Heart right ventricle (tissue), 16 donors: ENCODE data around the gene ORAI3. TPM values are rescaled to one million over a fixed set of nuclear protein-coding genes. Genes with fewer than 3 reads are reported as not detected.
A peak's percentile ranks its signal among the peaks of the same experiment; 100 is the strongest.

Experiments used
- ATAC-seq, 8 donors: fragments of 200-7000 bp; cut with Tn5 transposase; one replicate each; pipeline ENCODE4 v1.9.1; 2020; ENCODE audit warnings: mild to moderate bottlenecking in 8 of 8, moderate library complexity in 8 of 8, moderate number of reproducible peaks in 1 of 8
- DNase-seq, 2 donors: peaks; one replicate each; pipeline ENCODE4 v3.0.0-alpha.2; 2020
- H3K27ac ChIP-seq, 10 donors: fragments of 200-600 bp; sonication (generic) in 2 of 10; one replicate each; pipeline versions ENCODE4 v1.5.0 to v1.8.0; 2020 to 2022; ENCODE audit warnings: mild to moderate bottlenecking in 3 of 10
- H3K27me3 ChIP-seq, 7 donors: fragments of 200-600 bp; one replicate each; pipeline ENCODE4 v1.8.0; 2021 to 2022; ENCODE audit warnings: mild to moderate bottlenecking in 2 of 7
- H3K36me3 ChIP-seq, 9 donors: fragments of 200-600 bp; sonication (generic) in 1 of 9; one replicate each; pipeline versions ENCODE4 v1.5.0 to v1.8.0; 2020 to 2022; ENCODE audit warnings: mild to moderate bottlenecking in 2 of 9
- H3K4me1 ChIP-seq, 9 donors: fragments of 200-600 bp; sonication (generic) in 1 of 9; one replicate each; pipeline versions ENCODE4 v1.5.0 to v1.8.0; 2020 to 2022; ENCODE audit warnings: mild to moderate bottlenecking in 4 of 9
- H3K4me3 ChIP-seq, 10 donors: fragments of 200-600 bp; sonication (generic) in 2 of 10; one replicate each; pipeline versions ENCODE4 v1.5.0 to v1.8.0; 2020 to 2022; ENCODE audit warnings: mild to moderate bottlenecking in 7 of 10, moderate library complexity in 2 of 10
- H3K9me3 ChIP-seq, 11 donors: fragments of 200-600 bp in 10 of 11; sonication (generic) in 2 of 11; one replicate each; pipeline versions ENCODE4 v1.5.0 to v1.8.0; 2013 to 2022; ENCODE audit warnings: mild to moderate bottlenecking in 2 of 11, control low read depth in 1 of 11, moderate library complexity in 1 of 11
- CTCF ChIP-seq, 9 donors: fragments of 200-600 bp; sonication (generic) in 2 of 9; IDR thresholded peaks; one replicate each; pipeline versions ENCODE4 v1.5.0 to v1.8.0; 2021 to 2022; ENCODE audit warnings: antibody characterized with exemption in 9 of 9, mild to moderate bottlenecking in 5 of 9, moderate library complexity in 1 of 9
- WGBS, 2 donors: extraction: QIAGEN DNeasy Blood & Tissue Kit; methylation state at CpG; one replicate each; pipeline ENCODE4 v1.1.7; 2013; ENCODE audit warnings: inconsistent platforms in 1 of 2; 5-methylcytosine and 5-hydroxymethylcytosine counted together
- intact Hi-C, 10 donors: fragments of 100-400 bp; cut with DNase I; formaldehyde crosslinking; loops; one replicate each; pipeline versions ENCODE4 v1.11.1 to v1.14.2; 2022
- polyA plus RNA-seq, 2 donors: library from polyadenylated mRNA; stranded (reverse); fragments of 200-250 nt; gene quantifications; one replicate each; pipeline ENCODE4 v1.2.3, GENCODE V29; 2013
- total RNA-seq, 10 donors: library from RNA; stranded (reverse); fragmentation: NEBNext Ultra II Directional in 3 of 10; extraction: Animal tissue kit (Norgen Biotek cat#: 25700) in 3 of 10; gene quantifications; one replicate each; pipeline versions ENCODE4 v1.2.1 to v1.2.4, GENCODE V29; 2021 to 2023
- donor health status: Arrhythmogenic right ventricular cardiomyopathy.
- donor health status: ischemic (EF 13 %, LVEDD 7.1; RV severe dilation, severe dysfunction).
- donor health status: healthy with polysubstance abuse.
- donor health status: DM: no; HTN: yes; CAD: no.
- donor health status: DM: no; HTN: no; CAD: no.
- donor health status: ischemic (EF 25% LVEDD 6.9; RV normal size, moderate dysfunction).
- donor health status: ischemic (EF 25% LVEDD 5.7; RV mildly dilated, moderate dysfunction).
- donor health status: healthy.
- donor health status: DM: yes; HTN: yes; CAD: no.
- donor health status: Ischemic cardiomyopathy.
- donor health status: ischemic (EF 35%, LVEDD 5.7; RV mildly dilated, moderate dysfunction).
- donor health status: nonischemic (EF 11% LVEDD 7.7; RV severe dilation, severe dysfunction).
- donor health status: DM: yes; HTN: yes; CAD: no.
- donor health status: PGD.
- donor health status: ischemic (EF 29% LVEDD 5.4; RV normal size, mild dysfunction).
- donor health status: nonischemic (EF 23%, LVEDD 6.1; RV moderate dilation, normal function).

ORAI3 gene
- total and polyA plus RNA-seq, 12 donors, result 7.8 to 19.8 (median 11.4) TPM

DNA sequence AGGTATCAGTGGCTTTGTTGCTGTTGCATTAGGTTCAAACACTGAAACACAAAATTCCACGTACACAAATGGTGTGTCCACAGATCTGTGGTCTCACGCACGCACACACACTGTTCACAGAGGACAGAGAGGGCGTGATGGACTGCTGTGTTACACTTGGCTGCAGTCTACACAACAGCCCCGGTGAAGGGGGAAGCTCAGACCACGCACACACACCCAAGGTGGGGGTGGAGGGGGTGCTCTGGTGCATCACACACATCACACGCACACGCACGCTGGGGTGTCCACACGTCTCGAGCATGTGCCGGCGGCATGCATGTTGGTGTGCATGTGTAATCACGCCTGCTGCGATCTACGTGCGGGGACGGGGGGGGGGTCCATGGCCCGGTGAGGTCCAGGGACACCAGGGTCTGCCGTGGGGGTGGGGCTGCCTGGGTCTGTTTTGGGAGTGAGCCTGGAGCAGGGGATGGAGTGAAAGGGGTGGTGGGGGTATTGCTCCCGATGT, 43.5 kb downstream of the ORAI3 start:
- no peaks in the 10 kb centered on the region for H3K9me3 ChIP-seq
- intact Hi-C loops, result loop anchor here in 2 of 10 donors (5.0 to 10.0 kb wide), 2 partner anchors 40 to 152 kb away; partner anchors contain the start of gene STX4 (in 1 of the 2)
- no peak overlapping the region for H3K4me3 ChIP-seq
- peaks cover 0 to 12% (median 0%) of the 10 kb centered on the region in 9 donors for H3K36me3 ChIP-seq
- H3K4me1 ChIP-seq, result peaks cover 4 to 17% (median 7%) of the 10 kb centered on the region in 9 donors
- DNase-seq (no peak), ATAC-seq (no peak)
- 84 to 86% methylated on average over 21 of the region's 21 CpGs for WGBS, 2 donors
- H3K27me3 ChIP-seq, result no peaks in the 10 kb centered on the region
- no peak for TF ChIP-seq CTCF (IDR thresholded peaks at IDR 0.05)
- H3K27ac ChIP-seq, result no peak overlapping the region

DNA sequence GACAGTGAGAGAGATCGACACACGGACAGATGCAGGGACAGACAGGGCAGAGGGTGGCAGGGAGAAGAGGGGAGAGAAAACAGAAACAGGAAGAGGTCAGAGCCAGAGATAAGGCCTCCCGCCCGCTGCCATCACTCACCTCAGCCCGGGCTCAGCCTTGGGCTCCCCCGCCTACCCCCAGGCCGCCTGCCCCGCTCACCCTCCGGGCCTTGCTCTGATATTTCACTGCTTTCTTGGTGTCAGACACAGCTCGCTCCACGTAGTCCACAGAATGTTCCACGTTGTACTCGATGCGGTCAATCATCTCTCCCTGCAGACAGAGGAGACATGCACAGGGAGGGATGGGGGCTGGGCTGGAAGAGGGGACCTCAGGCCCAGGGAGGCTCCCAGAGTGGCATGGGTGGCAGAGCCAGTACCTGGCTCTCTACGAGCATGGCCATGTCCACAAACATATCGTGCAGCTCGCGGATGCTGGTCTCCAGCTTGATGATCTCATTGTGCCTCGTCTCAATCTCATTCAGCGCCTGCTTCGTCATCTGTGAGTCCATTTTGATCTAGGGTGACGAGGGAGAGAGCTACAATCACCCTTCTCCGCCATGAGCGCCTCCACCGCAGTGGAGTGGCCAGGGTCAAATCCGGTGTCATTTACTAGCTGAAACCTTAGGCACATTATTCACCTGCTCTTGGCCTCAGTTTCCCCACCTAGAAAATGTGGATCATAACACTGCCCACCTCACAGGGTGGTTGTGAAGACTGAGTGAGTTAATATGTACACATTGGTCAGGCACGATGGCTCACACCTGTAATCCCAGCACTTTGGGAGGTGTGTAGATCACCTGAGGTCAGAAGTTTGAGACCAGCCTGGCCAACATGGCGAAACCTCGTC, 44.3 kb downstream of the ORAI3 start:
- no peak for TF ChIP-seq CTCF (IDR thresholded peaks at IDR 0.05)
- peaks cover 4 to 26% (median 12%) of the 10 kb centered on the region in 9 donors for H3K4me1 ChIP-seq
- H3K9me3 ChIP-seq, result no peaks in the 10 kb centered on the region
- no peak overlapping the region for H3K27ac ChIP-seq
- intact Hi-C loops, result loop anchor here in 2 of 10 donors (5.0 to 10.0 kb wide), 2 partner anchors 39 to 152 kb away; partner anchors contain the start of gene STX4 (in 1 of the 2)
- no peaks in the 10 kb centered on the region for H3K27me3 ChIP-seq
- WGBS, 2 donors, result 68 to 76% methylated on average over 29 of the region's 29 CpGs
- ATAC-seq (no peak), DNase-seq (no peak)
- peaks cover 0 to 3% (median 0%) of the 10 kb centered on the region in 9 donors for H3K36me3 ChIP-seq
- H3K4me3 ChIP-seq, result no peak overlapping the region

DNA sequence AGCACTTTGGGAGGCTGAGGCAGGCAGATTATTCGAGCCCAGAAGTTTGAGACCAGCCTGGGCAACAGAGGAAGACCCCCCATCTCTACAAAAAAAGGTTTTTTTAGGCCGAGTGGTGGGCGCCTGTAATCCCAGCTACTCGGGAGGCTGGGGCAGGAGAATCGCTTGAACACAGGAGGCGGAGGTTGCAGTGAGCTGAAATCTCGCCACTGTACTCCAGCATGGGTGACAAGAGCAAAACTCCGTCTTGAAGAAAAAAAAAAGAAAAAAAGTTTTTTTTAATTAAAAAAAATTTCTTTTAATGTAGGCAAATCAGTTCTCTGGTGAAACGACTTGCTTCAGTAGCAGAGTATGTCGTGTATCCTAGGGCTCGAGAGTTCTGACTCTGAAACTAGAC, 47.1 kb downstream of the ORAI3 start:
- intact Hi-C loops, result loop anchor here in 3 of 10 donors (5.0 to 10.0 kb wide), 3 partner anchors 76 to 446 kb away; partner anchors contain the start of genes ZNF646 (in 1 of the 3), ZNF668 (in 1 of the 3) and ZNF843 (in 1 of the 3)
- H3K36me3 ChIP-seq, result no peaks in the 10 kb centered on the region
- no peak for ATAC-seq
- WGBS, 2 donors, result 85 to 86% methylated on average over 11 of the region's 11 CpGs
- H3K9me3 ChIP-seq, result no peaks in the 10 kb centered on the region
- H3K4me3 ChIP-seq, result peak overlapping the region in 2 of 10 donors; percentile 61 to 64
- H3K27me3 ChIP-seq, result no peaks in the 10 kb centered on the region
- no peak for DNase-seq
- TF ChIP-seq CTCF (IDR thresholded peaks at IDR 0.05), result no peak
- peak overlapping the region in 6 of 10 donors; percentile 39 to 88 (median 66) for H3K27ac ChIP-seq
- H3K4me1 ChIP-seq, result peaks cover 4 to 28% (median 16%) of the 10 kb centered on the region in 9 donors

DNA sequence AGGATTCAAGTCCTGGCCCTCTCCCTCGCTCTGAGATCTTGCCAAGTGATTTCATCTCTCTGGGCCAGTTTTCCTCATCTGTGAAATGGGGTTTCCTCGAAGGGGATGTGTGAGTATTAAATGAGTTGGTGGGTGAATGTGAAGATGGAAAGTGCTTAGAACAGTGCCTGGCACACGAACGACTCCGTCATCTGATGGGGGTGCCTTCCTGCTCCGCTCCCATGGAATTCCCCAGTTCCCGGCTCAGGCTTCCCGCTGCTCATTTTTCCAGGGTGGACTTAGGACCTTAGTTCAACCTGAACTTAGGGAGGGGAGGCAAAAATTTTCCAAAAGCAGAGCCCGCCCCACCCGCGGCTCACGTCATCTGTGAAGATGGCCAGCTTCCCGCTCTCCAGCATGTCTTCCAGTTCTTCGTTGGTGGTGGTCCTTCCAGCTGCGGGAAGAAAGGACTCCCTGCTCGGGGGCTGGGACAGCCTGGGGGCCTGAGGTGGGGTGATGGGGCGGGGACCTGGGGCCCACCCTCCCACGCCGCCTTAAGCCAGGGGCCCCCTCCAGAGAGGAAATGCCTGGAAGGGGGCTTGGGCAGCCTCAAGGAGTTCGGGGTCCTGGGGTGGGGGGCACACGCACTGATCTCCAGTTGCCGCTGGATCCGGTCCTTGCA, 47.6 kb downstream of the ORAI3 start:
- ATAC-seq, result peak in 7 of 8 donors; percentile 6 to 66 (median 22)
- TF ChIP-seq CTCF (IDR thresholded peaks at IDR 0.05), result no peak
- intact Hi-C loops, result loop anchor here in 3 of 10 donors (5.0 to 10.0 kb wide), 3 partner anchors 76 to 446 kb away; partner anchors contain the start of genes ZNF646 (in 1 of the 3), ZNF668 (in 1 of the 3) and ZNF843 (in 1 of the 3)
- no peaks in the 10 kb centered on the region for H3K9me3 ChIP-seq
- H3K27me3 ChIP-seq, result no peaks in the 10 kb centered on the region
- peak overlapping the region; percentile 38 to 64 (median 60) for H3K4me3 ChIP-seq
- DNase-seq, result no peak
- WGBS, 2 donors, result 26 to 30% methylated on average over 21 to 23 of the region's 23 CpGs
- peak overlapping the region in 9 of 10 donors; percentile 1 to 88 (median 55) for H3K27ac ChIP-seq
- H3K4me1 ChIP-seq, result peaks cover 4 to 28% (median 16%) of the 10 kb centered on the region in 9 donors
- H3K36me3 ChIP-seq, result no peaks in the 10 kb centered on the region
